HG02943 (cell line): Measurements from ENCODE around the gene CCNY.
"Not testable (repeated sequence)": the region's sequence is repeated elsewhere in the genome, so short reads cannot be mapped to it uniquely, and the experiment has no call there.

Source experiments
- ATAC-seq: cut with Tn5 transposase; IDR thresholded peaks from one replicate; pipeline ENCODE4 v1.9.1; 2021; ENCODE audit warnings: mild to moderate bottlenecking, low read depth, moderate library complexity; ENCODE audit not compliant: unreplicated experiment

CCNY gene

DNA sequence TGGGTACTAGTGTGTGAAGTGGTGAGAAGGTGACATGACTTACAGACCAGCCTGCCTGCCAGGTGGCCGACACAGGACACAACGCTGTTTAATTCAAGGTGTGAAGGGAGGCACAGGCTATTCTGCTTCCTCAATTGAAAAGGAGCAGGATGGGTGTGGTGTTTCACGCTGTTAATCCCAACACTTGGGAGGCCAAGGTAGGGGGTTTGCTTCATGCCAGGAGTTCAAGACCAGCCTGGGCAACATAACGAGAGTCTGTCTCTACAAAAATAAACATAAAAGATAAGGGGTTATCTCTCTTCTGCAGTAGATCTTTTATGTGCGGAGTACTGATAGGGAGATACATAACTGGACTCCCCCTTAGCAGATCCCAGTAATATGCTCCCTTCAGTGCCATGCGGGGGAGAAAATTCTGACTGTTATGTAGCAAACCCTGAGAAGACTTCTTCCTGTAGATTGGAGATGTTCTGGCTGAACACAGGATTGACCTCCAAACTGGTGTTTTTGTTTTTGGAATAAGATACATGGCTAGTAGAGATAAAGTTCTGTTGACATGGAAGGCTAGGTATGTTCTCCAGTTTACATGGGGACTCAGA is 63.2 kb downstream of the CCNY start:
- no peak for ATAC-seq

DNA sequence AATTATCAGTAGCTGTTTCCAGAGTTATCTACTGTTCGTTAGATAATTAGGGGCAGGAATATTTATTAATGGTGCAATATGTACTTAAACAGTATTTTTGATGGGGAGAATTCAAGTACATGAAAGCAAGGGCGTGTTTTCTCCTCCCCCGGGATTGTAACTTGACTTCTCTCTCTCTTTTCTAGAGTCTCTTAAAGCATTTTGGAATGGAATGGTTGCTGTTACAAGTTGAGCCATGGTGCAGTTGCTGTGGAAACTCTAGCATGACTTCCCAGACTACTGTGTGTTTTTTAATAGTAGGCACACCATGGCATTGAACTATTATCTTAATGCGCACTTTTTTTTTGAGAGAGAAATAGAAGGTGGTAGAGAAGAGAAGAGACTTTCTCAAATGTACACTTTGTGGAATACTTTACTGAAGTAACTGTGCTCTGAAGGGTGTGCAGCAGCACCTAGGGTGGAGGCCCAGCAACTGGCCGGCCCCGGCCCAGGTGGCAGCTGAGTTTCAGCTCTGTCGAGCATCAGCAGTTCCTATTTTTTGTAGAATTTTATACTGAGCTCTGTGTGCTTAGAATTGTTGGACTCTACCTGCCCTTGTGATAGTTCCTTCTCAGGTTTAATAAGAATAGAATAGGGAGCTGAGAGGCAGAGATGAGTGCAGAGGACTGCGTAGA is 64.4 kb downstream of the CCNY start:
- no peak for ATAC-seq

DNA sequence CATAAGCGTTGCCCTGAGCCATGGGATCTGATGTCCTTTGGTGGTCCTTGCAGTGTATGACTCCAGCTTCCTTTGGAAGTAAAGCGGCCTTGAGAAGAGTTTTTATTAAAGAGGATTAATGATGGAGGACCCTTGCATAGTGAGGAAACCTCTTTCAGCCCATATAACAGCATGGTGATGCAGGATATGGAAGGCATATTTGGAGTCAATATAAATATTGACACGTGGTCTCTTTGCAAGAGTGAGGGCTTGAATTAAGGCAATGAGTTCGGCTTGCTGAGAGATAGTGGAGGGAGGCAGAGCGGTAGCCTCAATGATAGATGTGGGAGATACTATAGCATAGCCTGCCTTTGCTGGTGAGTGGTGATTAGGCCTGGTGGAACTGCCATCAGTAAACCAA is 67.2 kb downstream of the CCNY start:
- ATAC-seq, result not testable (repeated sequence)

DNA sequence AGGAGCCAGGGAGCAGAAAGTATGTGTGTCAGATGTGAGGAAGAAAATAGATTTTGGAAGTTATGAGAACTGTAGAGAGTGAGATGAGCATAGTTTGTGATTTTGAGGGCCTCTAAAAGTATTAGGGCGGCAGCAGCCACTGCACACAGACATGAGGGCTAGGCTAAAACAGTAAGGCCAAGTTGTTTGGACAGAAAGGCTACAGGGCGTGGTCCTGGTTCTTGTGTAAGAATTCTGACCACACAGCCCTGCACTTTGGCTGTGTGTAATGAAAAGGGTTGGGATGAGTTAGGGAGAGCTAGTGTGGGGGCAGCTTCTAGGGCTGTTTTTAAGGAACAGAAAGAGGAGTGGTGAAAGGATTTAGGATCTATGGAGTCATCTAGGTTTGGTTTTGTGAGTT is 67.8 kb downstream of the CCNY start:
- not testable (repeated sequence) for ATAC-seq

DNA sequence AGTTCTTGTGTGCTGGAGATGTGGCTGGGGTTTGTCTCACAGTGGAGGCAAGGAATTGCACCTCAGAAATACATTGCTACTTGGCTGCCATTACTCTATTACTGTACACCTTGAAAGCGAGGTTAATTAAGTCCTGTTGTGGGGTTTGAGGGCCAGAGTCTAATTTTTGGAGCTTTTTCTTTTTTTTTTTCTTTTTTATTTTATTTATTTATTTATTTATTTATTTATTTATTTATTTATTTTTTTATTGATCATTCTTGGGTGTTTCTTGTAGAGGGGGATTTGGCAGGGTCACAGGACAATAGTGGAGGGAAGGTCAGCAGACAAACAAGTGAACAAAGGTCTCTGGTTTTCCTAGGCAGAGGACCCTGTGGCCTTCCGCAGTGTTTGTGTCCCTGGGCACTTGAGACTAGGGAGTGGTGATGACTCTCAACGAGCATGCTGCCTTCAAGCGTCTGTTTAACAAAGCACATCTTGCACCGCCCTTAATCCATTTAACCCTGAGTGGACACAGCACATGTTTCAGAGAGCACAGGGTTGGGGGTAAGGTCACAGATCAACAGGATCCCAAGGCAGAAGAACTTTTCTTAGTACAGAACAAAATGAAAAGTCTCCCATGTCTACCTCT is 69.8 kb downstream of the CCNY start:
- ATAC-seq, result not testable (repeated sequence)

DNA sequence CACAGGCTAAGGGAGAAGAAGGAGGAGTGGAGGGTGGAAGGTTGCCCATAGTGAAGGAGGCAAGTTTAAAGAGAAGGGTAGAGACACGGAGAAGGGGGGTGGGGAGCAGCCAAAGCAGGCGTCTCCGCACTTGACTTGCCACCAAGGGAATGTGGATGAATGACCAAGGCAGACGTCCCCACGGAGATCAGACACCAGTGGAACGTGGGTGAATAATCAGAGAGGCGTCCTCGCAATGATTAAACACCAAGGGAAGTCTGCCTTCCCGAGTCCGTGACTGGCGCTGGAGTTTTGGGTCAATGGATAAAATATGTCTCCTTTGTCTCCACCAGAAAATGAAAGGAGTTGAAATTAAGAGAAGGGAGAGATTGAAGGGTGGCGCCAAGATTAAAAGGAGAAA is 71.4 kb downstream of the CCNY start:
- ATAC-seq, result not testable (repeated sequence)

DNA sequence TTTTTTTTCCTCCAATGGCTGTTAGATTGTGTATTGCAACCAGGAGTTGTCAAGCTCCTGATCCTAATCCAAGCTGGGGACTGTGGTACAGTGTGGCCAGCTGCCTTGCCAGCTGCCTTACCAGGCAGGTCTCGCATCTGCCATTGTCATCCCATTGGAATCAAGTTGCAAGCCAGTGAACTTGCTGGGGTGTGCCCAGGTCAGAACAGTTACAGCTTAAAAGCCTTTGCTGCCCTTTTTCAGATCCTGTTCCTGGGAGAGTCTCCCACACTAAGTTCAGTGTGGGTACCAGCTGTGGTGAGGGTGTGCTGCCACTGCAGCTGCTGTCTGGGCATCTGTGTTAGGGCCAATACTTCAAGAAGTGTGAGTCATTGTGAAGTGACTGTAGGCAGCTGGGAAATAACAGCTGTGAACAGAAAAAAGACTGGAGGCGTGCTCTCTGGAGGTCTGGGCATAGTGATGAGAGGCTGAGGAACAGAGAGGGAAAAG is 72.8 kb downstream of the CCNY start:
- no peak for ATAC-seq

DNA sequence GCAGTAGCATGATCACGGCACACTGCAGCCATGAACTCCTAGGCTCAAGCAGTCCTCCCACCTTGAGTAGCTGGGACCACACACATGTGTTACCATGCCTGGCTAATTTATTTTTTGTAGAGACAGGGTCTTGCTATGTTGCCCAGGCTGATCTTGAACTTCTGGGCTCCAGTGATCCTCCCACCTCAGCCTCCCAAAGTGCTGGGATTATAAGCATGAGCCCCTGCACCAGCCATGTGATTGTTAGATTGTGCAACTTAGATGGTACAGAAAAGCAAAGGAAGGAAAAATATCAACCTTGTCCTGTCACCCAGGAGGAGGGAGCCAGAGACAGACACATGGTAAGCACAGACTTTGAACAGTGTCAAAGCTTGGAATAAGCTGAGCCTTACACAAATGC is 73.5 kb downstream of the CCNY start:
- ATAC-seq, result no peak

DNA sequence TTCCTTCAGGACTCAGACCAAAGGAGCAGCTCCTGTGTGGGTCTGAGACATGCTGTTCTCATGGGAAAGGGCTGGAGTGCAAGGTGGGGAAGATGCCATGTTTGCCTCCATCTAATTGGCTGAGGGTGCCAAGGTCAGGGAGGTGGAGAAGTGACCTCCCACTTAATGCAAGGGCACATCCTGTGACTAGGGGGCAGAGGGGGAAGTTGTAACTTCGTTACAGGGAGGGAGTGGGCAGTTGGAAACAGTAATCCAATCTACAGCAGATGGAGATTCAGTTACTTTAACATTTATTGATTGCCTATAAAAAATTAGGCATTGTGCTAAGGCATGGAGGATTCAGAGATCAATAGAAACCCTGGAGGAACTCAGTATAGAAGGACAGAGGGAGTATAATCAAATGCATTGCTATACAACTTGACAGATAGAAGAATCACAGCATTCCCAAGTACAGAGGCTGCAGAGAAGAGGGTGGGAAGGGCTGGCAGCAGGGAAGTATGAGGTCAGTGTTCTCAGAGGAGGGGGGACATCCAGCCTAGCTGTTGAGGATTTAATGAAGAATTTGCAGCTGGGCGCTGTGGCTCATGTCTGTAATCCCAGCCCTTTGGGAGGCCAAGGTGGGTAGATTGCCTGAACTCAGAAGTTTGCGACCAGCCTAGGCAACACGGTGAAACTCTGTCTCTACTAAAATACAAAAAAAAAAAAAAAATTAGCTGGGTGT is 75.9 kb downstream of the CCNY start:
- ATAC-seq, result no peak

DNA sequence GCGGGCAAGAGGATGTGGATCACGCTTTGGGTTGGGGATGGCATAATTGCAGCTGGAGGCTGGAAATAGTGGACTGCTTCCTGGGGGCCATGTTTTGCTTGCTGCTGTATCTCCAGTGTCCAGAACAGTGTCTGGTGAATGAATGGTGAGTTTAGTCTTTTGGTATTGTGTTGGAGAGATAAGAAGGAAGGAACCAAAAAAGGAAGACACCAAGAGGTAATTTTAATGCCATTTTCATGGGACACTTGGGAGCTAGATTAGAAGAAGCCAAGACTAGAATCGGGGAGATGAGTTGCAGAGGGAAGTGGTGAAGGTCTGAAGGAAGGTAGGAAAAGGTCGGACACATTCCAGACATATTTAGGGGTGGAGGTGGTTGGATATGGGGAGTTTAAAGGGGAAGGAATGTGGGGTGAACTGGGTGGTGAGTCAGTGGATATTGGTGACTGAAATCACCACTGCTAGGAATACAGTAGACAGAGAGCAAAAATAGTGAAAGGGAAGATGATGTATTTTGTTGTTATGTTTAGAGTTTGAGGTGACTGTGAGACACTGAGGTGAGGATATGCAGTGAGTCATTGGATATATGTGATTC is 76.7 kb downstream of the CCNY start:
- ATAC-seq, result no peak

DNA sequence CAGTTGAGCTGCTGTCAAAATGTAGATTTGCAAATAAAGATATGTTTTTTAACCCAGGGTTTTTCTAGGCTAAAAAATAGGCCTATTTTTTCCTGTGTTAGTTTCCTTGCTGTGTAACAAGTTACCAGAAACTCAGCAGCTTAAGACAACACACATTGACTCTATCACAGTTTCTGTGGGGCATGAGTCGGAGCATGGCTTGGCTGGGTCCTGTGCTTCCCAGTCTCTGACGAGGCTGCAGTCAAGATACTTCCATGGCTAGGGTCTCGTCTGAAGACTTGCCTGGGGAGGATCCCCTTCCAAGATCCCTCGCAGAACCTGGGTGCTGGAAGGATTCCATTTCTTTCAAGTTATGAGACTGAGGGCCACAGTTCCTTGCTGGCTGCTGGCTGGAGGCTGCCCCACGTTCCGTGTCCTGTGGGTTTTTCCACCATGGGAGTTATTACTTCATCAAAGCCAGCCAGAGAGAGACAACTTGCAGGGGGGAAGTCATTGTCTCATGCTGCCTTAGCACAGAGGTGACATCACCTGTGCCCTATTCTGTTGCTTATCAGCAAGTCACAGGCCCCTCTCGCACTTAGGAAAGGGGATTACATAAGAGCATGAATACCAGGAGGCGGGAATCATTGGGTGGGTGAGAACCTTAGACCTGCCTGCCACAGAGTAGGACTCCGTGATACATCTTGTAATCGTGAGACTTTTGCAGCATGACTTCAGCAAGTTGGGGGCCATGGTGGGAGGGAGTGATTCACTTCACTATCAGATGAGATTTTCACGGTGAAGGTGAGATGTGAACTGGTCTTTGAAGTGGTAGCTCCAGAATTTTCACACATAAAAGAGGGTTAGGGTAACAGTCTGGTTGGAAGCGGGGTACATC is 77.9 kb downstream of the CCNY start:
- ATAC-seq, result no peak

DNA sequence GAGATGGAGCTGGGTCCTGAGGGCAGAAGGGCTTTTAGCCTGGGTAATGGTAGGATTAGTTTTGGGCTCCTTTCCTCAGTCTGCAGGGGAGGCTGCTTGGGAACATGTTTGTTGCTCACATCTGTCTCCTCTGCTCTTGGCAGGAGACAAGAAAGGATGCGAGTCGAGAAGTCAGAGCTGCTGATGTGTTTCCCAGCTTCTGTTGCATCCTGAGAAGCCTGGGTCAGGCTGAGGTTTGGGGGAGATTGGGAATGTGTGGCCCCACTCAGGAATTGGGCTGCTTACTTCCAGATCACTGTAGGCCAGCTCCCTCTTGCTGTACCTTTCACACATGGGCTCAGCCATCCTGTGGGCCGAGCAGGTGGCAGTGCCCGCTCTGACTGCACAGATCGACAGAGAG is 79.2 kb downstream of the CCNY start:
- no peak for ATAC-seq

DNA sequence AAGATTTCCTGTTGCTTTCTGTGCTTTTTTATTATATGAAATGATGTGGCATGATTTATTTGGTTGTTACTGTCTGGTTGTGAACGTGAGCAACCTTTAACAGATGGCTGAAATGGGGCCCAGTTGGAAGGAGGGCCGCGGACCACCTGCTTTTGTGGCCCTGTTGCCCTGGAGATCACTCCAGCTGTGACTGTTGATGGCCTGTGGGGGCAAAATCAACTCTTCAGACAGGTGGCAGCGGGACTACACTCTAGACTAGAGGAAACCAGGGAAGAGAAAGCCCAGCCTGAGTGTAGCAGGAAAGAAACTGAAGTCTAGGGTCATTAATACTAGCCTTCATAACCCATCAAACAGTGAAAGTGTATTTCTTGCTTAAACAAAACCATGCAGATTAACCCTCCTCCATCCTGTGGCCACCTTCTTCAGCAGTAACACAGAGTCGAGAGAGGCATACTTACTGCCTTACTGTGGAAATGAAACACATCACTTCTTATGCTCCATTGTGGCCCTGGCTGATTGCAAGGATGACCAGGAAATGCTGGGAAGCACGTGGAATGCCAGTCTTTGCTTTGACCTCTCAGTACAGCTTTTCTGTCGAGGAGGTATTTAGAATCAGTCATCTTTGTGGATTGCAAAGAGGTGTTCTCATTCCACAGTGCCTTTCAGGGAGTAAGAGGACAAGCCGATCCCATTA is 80.5 kb downstream of the CCNY start:
- no peak for ATAC-seq

DNA sequence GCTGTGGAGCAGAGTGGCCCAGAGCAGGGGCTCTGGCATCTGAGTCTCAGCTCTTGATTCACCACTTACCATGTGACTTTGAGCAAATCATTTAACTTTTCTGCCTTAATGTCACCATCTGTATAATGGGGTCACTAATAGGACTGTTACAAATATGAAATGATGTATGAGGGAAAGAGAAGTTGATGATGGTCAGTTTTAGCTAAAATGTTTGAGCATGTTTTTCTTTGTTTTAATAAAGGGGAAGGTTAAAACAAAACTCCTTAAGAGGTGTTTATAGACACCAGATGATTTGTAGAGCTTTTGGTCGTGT is 81.0 kb downstream of the CCNY start:
- ATAC-seq, result no peak

DNA sequence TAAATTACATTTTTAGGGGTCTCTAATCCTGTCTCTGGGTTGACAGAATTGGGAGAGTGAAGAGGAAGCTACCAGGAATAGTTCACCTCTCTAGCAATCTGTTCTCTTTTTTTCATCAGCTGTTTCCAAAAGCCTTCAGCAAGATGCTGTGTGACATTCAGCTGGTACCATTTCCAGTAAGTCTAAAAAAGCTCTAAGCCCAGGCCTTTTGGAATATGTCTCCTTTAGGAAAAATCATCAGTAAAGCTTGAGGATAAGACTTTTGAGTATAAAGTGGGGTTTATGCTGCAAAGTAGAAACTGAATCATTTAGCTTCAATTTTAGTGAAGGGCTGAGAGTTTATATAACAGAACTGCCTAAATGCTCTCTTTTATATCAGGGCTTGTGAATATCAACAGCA is 81.5 kb downstream of the CCNY start:
- no peak for ATAC-seq

DNA sequence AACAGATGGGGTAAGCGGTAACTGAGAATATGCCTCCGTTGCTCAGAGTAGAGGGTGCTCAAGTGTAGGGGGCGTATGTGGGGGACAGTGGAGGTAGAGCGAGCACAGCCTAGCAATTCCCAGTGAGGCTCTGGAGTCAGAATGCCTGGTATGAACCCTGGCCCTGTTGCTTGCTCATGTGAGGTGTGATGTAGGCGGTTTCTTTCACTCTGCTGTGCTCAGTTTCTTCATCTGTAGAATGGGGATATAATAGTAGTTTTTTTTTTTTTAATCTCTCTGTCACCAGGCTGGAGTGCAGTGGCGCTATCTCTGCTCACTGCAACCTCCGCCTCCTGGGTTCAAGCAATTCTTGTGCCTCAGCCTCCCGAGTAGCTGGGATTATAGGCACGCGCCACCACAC is 82.3 kb downstream of the CCNY start:
- ATAC-seq, result not testable (repeated sequence)

DNA sequence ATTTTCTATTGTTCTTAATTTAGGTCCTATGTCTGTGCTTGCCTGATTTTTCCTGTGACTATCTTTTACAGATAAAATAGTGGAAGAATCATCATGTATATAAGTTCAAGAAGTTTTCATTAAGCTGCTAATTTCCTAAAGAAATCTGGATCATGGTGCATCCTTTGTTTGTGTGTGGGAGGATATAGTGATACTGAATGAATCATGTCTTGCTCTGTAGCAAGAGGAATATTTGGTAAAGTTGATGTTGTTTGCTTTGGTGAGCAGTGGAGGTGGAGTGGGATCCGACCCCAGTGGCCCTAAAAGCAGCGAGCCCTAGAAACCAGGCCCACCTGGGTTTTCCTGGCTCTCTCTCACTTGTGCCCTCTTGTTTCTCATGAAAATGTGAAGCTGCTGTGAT is 83.7 kb downstream of the CCNY start:
- no peak for ATAC-seq

DNA sequence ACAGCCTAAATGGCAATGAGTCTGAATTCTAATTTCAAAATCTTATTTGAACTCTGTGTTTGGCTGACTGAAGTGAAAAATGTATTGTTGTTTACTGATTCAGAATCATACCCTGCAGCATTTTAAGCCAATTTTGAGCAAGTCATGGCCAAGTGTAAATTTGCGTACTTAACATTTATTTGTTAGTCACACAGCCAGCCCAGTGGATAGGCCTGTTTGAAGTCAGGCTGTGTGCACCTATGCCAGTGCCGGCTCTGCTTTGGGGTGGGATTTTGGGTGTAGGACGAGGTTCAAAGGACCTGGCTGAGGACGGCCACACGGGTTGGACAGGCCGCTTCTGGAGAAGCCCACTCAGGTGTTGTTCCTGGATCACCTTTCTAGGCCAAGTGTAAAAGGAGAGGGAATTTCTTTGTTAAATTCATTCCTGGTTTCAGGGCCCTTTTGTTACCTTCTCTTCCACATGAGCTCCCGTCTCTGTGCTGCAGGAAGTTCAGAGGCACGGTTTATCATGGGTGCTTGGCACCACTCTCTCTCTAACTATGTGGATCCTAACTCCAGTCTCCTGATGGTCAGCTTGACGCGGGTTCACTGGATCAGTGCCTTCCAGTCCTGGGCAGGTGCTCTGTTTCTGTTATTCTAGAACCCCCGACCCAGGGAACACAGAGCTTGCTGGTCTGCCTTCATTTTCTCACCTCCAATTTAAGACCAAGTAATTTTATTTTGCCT is 84.7 kb downstream of the CCNY start:
- ATAC-seq, result no peak
